Epidermal melanocyte (primary cell): ENCODE data around the gene NCLN.
"Not testable (repeated sequence)": the region's sequence is repeated elsewhere in the genome, so short reads cannot be mapped to it uniquely, and the experiment has no call there.

Experiments used
- DNase-seq: peaks from one replicate; pipeline ENCODE4 v3.0.0; 2011; ENCODE audit warnings: low spot score; ENCODE audit not compliant: insufficient read length

NCLN gene

DNA sequence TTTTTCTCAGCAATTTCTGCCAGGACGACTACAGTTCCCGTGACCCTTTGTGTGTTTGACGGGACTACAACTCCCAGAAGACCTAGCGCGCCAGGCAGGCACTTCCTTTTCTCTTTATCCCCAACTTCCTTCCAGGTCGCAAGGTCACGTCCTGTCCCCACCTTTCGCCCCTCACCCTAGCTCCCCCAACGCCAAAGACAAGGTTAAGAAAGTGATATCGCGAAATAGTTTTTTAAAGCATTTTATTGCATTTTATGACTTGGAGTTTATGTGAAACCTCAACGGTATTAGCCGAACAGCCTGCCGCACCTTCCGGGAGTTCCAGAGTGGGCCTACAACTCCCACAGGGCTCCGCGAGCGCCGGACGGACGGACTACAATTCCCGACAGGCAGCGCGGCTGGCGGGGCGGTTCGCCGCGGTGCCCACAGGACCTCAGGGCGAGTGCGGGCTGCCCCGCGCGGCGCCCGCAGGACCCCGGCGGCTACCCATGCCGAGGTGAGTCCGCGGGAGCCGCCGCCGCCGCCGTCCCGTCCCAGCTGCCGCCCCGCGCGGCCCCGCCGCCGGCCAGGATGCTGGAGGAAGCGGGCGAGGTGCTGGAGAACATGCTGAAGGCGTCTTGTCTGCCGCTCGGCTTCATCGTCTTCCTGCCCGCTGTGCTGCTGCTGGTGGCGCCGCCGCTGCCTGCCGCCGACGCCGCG lies at the start of gene NCLN:
Gene NCLN, plus strand, starts transcription at position 470 of the 699 bp plus-strand sequence. Its CDS starts 101 bp downstream, at position 571.
- peak; percentile 88 for DNase-seq

DNA sequence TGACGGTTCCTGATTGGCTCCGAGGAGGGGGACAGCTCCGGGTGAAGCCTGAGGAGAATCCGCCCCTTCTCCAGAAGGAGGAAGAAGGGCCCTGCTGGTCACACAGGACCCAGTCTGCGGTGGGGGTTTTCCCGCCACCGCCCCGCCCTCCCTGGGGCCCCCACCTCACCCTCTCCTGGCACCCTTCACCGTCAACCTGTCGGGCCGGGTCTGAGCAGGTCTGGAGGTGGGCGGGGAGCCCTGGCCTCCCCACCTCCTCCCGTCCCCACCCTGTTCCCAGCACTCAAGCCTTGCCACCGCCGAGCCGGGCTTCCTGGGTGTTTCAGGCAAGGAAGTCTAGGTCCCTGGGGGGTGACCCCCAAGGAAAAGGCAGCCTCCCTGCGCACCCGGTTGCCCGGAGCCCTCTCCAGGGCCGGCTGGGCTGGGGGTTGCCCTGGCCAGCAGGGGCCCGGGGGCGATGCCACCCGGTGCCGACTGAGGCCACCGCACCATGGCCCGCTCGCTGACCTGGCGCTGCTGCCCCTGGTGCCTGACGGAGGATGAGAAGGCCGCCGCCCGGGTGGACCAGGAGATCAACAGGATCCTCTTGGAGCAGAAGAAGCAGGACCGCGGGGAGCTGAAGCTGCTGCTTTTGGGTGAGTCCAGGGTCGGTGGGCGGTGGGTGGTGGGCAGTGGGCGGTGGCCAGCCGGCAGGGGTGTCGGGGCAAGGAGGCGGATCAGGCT lies 49.6 kb upstream of the NCLN start, which contains the start of gene GNA15:
Gene GNA15, plus strand, starts transcription at position 73 of the 723 bp plus-strand sequence. Its CDS starts 418 bp downstream, at position 491.
- DNase-seq, result no peak

- DNase-seq, result no peak
These were observed 49.1 kb upstream of the NCLN start for GRCh38 chr19:3136684-3137055.

DNA sequence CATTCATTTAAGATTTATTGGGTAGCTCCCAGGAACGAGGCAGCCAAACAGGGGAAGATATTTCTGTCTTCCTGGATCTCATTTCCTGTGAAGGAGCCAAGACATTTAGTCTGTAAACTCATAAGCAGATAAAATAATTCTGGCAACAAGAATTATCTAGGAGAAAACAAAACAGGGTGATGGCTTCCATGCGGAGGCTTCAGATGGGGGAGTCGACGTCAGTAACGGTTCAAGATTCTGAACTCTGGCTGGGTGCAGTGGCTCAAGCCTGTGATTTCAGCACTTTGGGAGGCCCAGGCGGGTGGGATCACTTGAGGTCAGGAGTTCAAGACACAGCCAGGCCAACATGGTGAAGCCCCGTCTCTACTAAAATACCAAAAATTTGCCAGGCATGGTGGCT lies 48.6 kb upstream of the NCLN start:
- no peak for DNase-seq

- no peak for DNase-seq
These were observed 47.5 kb upstream of the NCLN start for GRCh38 chr19:3138268-3138667.

- peak; percentile 14 for DNase-seq
These were observed 45.1 kb upstream of the NCLN start for GRCh38 chr19:3140667-3141038.

GRCh38 chr19:3142292-3142670 lies 43.4 kb upstream of the NCLN start:
- no peak for DNase-seq

GRCh38 chr19:3142781-3143337 lies 42.9 kb upstream of the NCLN start:
- DNase-seq, result no peak

- no peak for DNase-seq
These were observed 39.6 kb upstream of the NCLN start for GRCh38 chr19:3145909-3146676.

- no peak for DNase-seq
These were observed 39.0 kb upstream of the NCLN start for GRCh38 chr19:3146677-3147100.

GRCh38 chr19:3148503-3148902 lies 37.2 kb upstream of the NCLN start:
- DNase-seq, result no peak

DNA sequence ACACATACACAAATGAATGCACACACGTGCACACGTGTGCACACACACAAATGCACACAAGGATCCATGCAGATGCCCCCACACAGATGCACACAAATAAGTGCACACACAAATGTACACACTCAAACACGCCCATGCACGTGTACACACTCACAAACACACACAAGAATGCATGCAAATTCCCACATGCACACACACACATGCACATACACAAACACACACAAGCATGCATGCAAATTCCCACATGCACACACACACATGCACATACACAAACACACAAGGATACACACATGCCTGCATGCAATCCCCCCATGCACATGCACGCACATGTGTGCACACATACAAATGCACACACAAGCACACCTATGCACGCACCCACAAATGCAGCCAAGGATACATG lies 36.6 kb upstream of the NCLN start:
- DNase-seq, result no peak

- DNase-seq, result no peak
These were observed 35.9 kb upstream of the NCLN start for GRCh38 chr19:3149526-3150505.

DNA sequence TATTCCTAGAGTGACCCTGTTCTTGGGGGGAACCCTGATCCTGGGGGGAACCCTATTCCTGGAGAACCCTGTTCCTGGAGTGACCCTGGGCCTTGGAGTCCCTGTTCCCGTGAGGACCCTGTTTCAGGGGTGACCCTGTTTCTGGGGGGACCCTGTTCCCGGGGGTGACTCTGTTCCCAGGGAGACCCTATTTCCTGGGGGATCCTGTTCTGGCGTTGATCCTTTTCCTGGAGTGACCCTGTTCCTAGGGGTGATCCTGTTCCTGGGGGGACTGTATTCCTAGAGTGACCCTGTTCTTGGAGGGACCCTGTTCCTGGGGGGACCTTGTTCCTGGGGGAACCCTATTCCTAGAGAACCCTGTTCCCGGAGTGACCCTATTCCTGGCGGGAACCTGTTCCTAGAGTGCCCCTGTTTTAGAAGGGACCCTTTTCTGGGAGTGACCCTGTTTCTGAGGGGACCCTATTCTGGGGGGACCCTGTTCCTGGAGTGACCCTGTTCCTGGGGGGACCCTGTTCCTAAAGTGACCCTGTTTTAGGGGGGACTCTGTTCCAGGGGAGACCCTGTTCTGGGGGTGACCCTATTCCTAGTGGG lies 34.9 kb upstream of the NCLN start:
- DNase-seq, result no peak

- no peak for DNase-seq
These were observed 33.9 kb upstream of the NCLN start for GRCh38 chr19:3151563-3152418.

- no peak for DNase-seq
These were observed 33.3 kb upstream of the NCLN start for GRCh38 chr19:3152419-3152780.

GRCh38 chr19:3153286-3154230 lies 32.2 kb upstream of the NCLN start:
- no peak for DNase-seq

DNA sequence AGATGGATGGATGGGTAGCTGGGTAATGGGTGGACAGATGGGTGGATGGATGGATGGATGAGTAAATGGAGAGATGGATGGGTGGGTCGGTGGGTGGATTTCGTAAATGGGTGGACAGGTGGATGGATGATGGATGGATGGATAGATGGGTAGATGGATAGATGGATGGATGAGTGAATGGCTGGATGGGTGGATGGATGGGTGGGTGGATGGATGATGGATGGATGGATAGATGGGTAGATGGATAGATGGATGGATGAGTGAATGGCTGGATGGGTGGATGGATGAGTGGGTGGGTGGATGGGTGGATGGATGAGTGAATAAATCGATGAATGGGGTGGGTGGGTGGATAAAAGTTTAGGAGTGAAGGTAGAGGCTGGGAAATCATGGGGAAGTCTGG lies 31.3 kb upstream of the NCLN start:
- not testable (repeated sequence) for DNase-seq
